GM19351 (cell line): ENCODE measurements around the gene SLC35A5.

Source experiments
- ATAC-seq: cut with Tn5 transposase; IDR thresholded peaks from one replicate; pipeline ENCODE4 v1.9.1; 2021; ENCODE audit warnings: mild to moderate bottlenecking, moderate library complexity; ENCODE audit not compliant: unreplicated experiment

SLC35A5 gene

GRCh38 chr3:112623213-112623612 is 61.4 kb downstream of the SLC35A5 start:
- ATAC-seq = no peak

GRCh38 chr3:112623717-112624116 is 61.9 kb downstream of the SLC35A5 start:
- no peak for ATAC-seq

GRCh38 chr3:112627419-112627818 is 65.6 kb downstream of the SLC35A5 start:
- no peak for ATAC-seq

GRCh38 chr3:112627919-112628466 is 66.1 kb downstream of the SLC35A5 start:
- ATAC-seq = no peak

- ATAC-seq = no peak
Measured at GRCh38 chr3:112629425-112629824, 67.6 kb downstream of the SLC35A5 start.

GRCh38 chr3:112631257-112631656 is 69.4 kb downstream of the SLC35A5 start:
- no peak for ATAC-seq

GRCh38 chr3:112632596-112632995 is 70.8 kb downstream of the SLC35A5 start:
- ATAC-seq = no peak

- no peak for ATAC-seq
Measured at GRCh38 chr3:112633191-112633590, 71.3 kb downstream of the SLC35A5 start.

- ATAC-seq = no peak
Measured at GRCh38 chr3:112633757-112634156, 71.9 kb downstream of the SLC35A5 start.

GRCh38 chr3:112634786-112635541 is 73.1 kb downstream of the SLC35A5 start:
- ATAC-seq = no peak
